ENCODE results near the gene ATP11B. TPM values are rescaled to one million over a fixed set of nuclear protein-coding genes. Genes with fewer than 3 reads are reported as not detected.
A peak's percentile ranks its signal among the peaks of the same experiment; 100 is the strongest.

The ATP11B gene
- total and polyA plus RNA-seq, 9 of the 15 experiments (the other 6 are each of a cell fraction or from before 2014, with no cell fraction given) = 11.9 to 68.7 (median 41.8) TPM

- TF ChIP-seq ARID4B (CRISPR knock-in tag; IDR thresholded peaks at IDR 0.05) (no peak; the same call in 1 of the 2 replicates), MYC (IDR thresholded peaks at IDR 0.05; ENCODE audit: low read depth, low read length) (no peak), MYC (CRISPR knock-in tag; IDR thresholded peaks at IDR 0.05; ENCODE audit: borderline replicate concordance, low read depth) (no peak), MTA3 (IDR thresholded peaks at IDR 0.05; ENCODE audit: borderline replicate concordance) (peak; percentile 87), ZNF717 (CRISPR knock-in tag; IDR thresholded peaks at IDR 0.05) (no peak), CREB5 (CRISPR knock-in tag; IDR thresholded peaks at IDR 0.05) (no peak), HDAC3 (IDR thresholded peaks at IDR 0.05; ENCODE audit: borderline replicate concordance, partially characterized antibody) (peak; percentile 67), SMARCE1 (IDR thresholded peaks at IDR 0.05) (peak; percentile 88), CREB3 (tag; conservative IDR thresholded peaks at IDR 0.05; ENCODE audit: low read depth) (0 out of 2 replicates have a peak, but pooled peaks have one; percentile 35), ETV5 (CRISPR knock-in tag; IDR thresholded peaks at IDR 0.05; ENCODE audit: low read depth) (peak; percentile 24; the same call in 1 of the 2 replicates), CCNT2 (IDR thresholded peaks at IDR 0.05; ENCODE audit: borderline replicate concordance, extremely low read depth, insufficient read length, low read depth, low read length) (peak; percentile 51), HNRNPUL1 (IDR thresholded peaks at IDR 0.05; ENCODE audit: low read length) (no peak), CBX3 (IDR thresholded peaks at IDR 0.05; ENCODE audit: borderline replicate concordance in 1 of 2, low read length in 2 of 2) (peak in 1 of 2 experiments; percentile 71; a peak in 1 of 3 replicates), RERE (CRISPR knock-in tag; IDR thresholded peaks at IDR 0.05; ENCODE audit: borderline replicate concordance) (no peak), ZNF778 (CRISPR knock-in tag; IDR thresholded peaks at IDR 0.05) (no peak)
Observed at GRCh38 chr3:182920515-182921084, 127.3 kb downstream of the ATP11B start (continued).
